A549 (cell line): ENCODE measurements around the gene SYNM. TPM values are rescaled to one million over a fixed set of nuclear protein-coding genes. Genes with fewer than 3 reads are reported as not detected.
"Not testable (repeated sequence)": the region's sequence is repeated elsewhere in the genome, so short reads cannot be mapped to it uniquely, and the experiment has no call there.

ENCODE experiments used
- ATAC-seq, 2 experiments: fragments of 200-7000 bp in 1 of 2; fragments of >200 bp in 1 of 2; cut with Nextera tagmentation in 1 of 2; cut with Tn5 transposase in 1 of 2; 3 replicates each; pipeline versions ENCODE4 v1.8.0 to v1.9.1; 2018 to 2020; ENCODE audit warnings: mild to moderate bottlenecking in 1 of 2, moderate library complexity in 1 of 2
- CTCF ChIA-PET: fragments of 300-600 bp; sonication (Branson Sonifier 250); formaldehyde crosslinking; extraction: SDS; loops from one replicate; lab custom pipeline; 2021; ENCODE audit warnings: antibody characterized with exemption, inconsistent platforms; lab: Yijun Ruan, JAX
- POLR2A ChIA-PET: fragments of 350-600 bp; formaldehyde crosslinking; extraction: SDS; loops from one replicate; lab custom pipeline; 2021; ENCODE audit warnings: antibody characterized with exemption, inconsistent platforms; lab: Yijun Ruan, JAX
- DNase-seq, 2 experiments: peaks; one replicate each; pipeline versions ENCODE4 v3.0.0 to v3.0.0-alpha.2; 2011 to 2016; ENCODE audit warnings: low read depth in 1 of 2, low spot score in 1 of 2
- FAIRE-seq: peaks from 2 replicates; lab custom pipeline; 2011; peaks lifted over from hg19 to GRCh38; lab: Jason Lieb, UNC
- H3K27ac ChIP-seq, 2 experiments: fragments of >200 bp; sonication (Bioruptor Twin); formaldehyde crosslinking; 3 replicates each; pipeline ENCODE4 v1.5.1; 2016 to 2017
- H3K4me1 ChIP-seq: fragments of >200 bp; sonication (Bioruptor Twin); formaldehyde crosslinking; 3 replicates; pipeline ENCODE4 v1.6.1; 2016
- H3K4me2 ChIP-seq: fragments of >200 bp; sonication (Bioruptor Twin); formaldehyde crosslinking; 3 replicates; pipeline ENCODE4 v1.6.1; 2016
- H3K4me3 ChIP-seq: fragments of >200 bp; sonication (Bioruptor Twin); formaldehyde crosslinking; 3 replicates; pipeline ENCODE4 v1.5.1; 2016
- H3K9me3 ChIP-seq: fragments of >200 bp; sonication (Bioruptor Twin); formaldehyde crosslinking; 3 replicates; pipeline ENCODE4 v1.6.1; 2016
- CBX8 ChIP-seq: fragments of 200-600 bp; sonication (generic); IDR thresholded peaks from 2 replicates; pipeline ENCODE4 v1.6.1; 2016
- EHMT2 ChIP-seq: fragments of 200-600 bp; sonication (generic); IDR thresholded peaks from 2 replicates; pipeline ENCODE4 v1.6.1; 2016; ENCODE audit warnings: antibody characterized with exemption, low read depth, mild to moderate bottlenecking, moderate library complexity
- ELK1 ChIP-seq: fragments of 150-350 bp; IDR thresholded peaks from 2 replicates; pipeline ENCODE4 v1.6.1; 2014; ENCODE audit warnings: low read depth, mild to moderate bottlenecking, low read length
- FOSL2 ChIP-seq, 2 experiments: fragments of 450-650 bp in 1 of 2; fragments of >200 bp in 1 of 2; sonication (Bioruptor Twin) in 1 of 2; formaldehyde crosslinking; IDR thresholded peaks; 2 replicates each; pipeline versions ENCODE4 v1.5.0 to v1.6.1; 2016 to 2020; ENCODE audit warnings: mild to moderate bottlenecking in 1 of 2, moderate library complexity in 1 of 2
- HMGXB4 ChIP-seq: fragments of 250-450 bp; sonication (Bioruptor Pico); IDR thresholded peaks from 2 replicates; pipeline ENCODE4 v1.5.0; 2021; ENCODE audit warnings: mild to moderate bottlenecking, moderate library complexity, borderline replicate concordance
- HOXA7 ChIP-seq: fragments of 250-450 bp; sonication (Bioruptor Pico); IDR thresholded peaks from 2 replicates; pipeline ENCODE4 v1.5.0; 2020; ENCODE audit warnings: mild to moderate bottlenecking, moderate library complexity
- HOXB13 ChIP-seq: fragments of 250-450 bp; sonication (Bioruptor Pico); IDR thresholded peaks from 2 replicates; pipeline ENCODE4 v1.5.0; 2020; ENCODE audit warnings: low read depth, mild to moderate bottlenecking, moderate library complexity
- HOXB5 ChIP-seq: fragments of 250-450 bp; sonication (Bioruptor Pico); IDR thresholded peaks from 2 replicates; pipeline ENCODE4 v1.5.0; 2020; ENCODE audit warnings: mild to moderate bottlenecking, moderate library complexity
- JUN ChIP-seq, 2 experiments: fragments of >200 bp; sonication (Bioruptor Twin); formaldehyde crosslinking; IDR thresholded peaks; 2 replicates in 1 of 2; 3 replicates in 1 of 2; pipeline ENCODE4 v1.6.1; 2016 to 2017
- JUNB ChIP-seq: fragments of >200 bp; sonication (Bioruptor Twin); formaldehyde crosslinking; IDR thresholded peaks from 2 replicates; pipeline ENCODE4 v1.6.1; 2016
- KDM1A ChIP-seq: fragments of 200-600 bp; sonication (generic); IDR thresholded peaks from 2 replicates; pipeline ENCODE4 v1.6.1; 2016; ENCODE audit warnings: low read depth, mild to moderate bottlenecking
- MAFK ChIP-seq: fragments of 450-650 bp; IDR thresholded peaks from 2 replicates; pipeline ENCODE4 v1.6.1; 2014; ENCODE audit not compliant: partially characterized antibody
- MAX ChIP-seq: IDR thresholded peaks from 2 replicates; pipeline ENCODE4 v1.6.1; 2012
- NFE2L2 ChIP-seq: fragments of 150-350 bp; conservative IDR thresholded peaks from 2 replicates; pipeline ENCODE4 v1.6.1; 2014; ENCODE audit warnings: low read length
- RAD21 ChIP-seq, 2 experiments: fragments of >200 bp in 1 of 2; sonication (Bioruptor Twin) in 1 of 2; formaldehyde crosslinking in 1 of 2; IDR thresholded peaks in 1 of 2; conservative IDR thresholded peaks in 1 of 2; 2 replicates in 1 of 2; 3 replicates in 1 of 2; pipeline ENCODE4 v1.6.1; 2012 to 2018; ENCODE audit warnings: inconsistent platforms in 1 of 2
- REST ChIP-seq: fragments of 200-600 bp; sonication (generic); IDR thresholded peaks from 2 replicates; pipeline ENCODE4 v1.6.1; 2016; ENCODE audit warnings: antibody characterized with exemption, mild to moderate bottlenecking, moderate library complexity
- SMC3 ChIP-seq: fragments of >200 bp; sonication (Bioruptor Twin); formaldehyde crosslinking; IDR thresholded peaks from 3 replicates; pipeline ENCODE4 v1.6.1; 2018; ENCODE audit warnings: inconsistent platforms
- TP53 ChIP-seq: fragments of 250-450 bp; sonication (Bioruptor Pico); IDR thresholded peaks from 2 replicates; pipeline ENCODE4 v1.5.0; 2021; ENCODE audit warnings: mild to moderate bottlenecking, moderate library complexity
- WGBS: methylation state at CpG from one replicate; pipeline ENCODE4 v1.1.6; 2017; ENCODE audit errors: missing lambda C conversion rate; 5-methylcytosine and 5-hydroxymethylcytosine counted together
- polyA plus RNA-seq, 4 experiments: library from polyadenylated mRNA; depleted of rRNA in 3 of 4; stranded (reverse); fragments of >200 nt; fragmentation: RNase III in 1 of 4; extraction: RNeasy Plus Mini Kit Qiagen cat#74134 plus additional on column Dnase treatment in 1 of 4; gene quantifications; 2 replicates in 3 of 4; 3 replicates in 1 of 4; pipeline ENCODE4 v1.2.3, GENCODE V29; 2011 to 2017

SYNM gene
- polyA plus RNA-seq, 2 of the 4 experiments (the other 2 are of a cell fraction) = 22.6 to 37.7 TPM

GRCh38 chr15:99110581-99111320 is 5.9 kb downstream of the SYNM start:
- CTCF ChIA-PET = interaction anchor here (1.3 to 17.7 kb wide), 6 partner anchors 8 to 591 kb away, joined by 3 to 326 read pairs (median 17); no protein-coding TSS in a partner anchor
- FAIRE-seq (no peak), ATAC-seq (no peak), DNase-seq (no peak)
- H3K9me3 ChIP-seq = no peaks in the 10 kb centered on the region
- 84% methylated on average over 8 of the region's 8 CpGs for WGBS
- H3K4me3 ChIP-seq = no peak overlapping the region
- H3K4me2 ChIP-seq = no peak overlapping the region
- TF ChIP-seq MAFK = no peak
- TF ChIP-seq MAX = no peak
- TF ChIP-seq ELK1 = no peak
- TF ChIP-seq SMC3 = no peak
- no peak for TF ChIP-seq NFE2L2
- no peak for TF ChIP-seq JUN (IDR thresholded peaks at IDR 0.05)
- no peak for TF ChIP-seq EHMT2
- no peak for TF ChIP-seq HOXA7 (CRISPR knock-in tag)
- TF ChIP-seq REST = no peak
- no peak for TF ChIP-seq HOXB5
- TF ChIP-seq CBX8 = no peak
- no peak for TF ChIP-seq HMGXB4 (CRISPR knock-in tag)
- no peak for TF ChIP-seq JUNB
- TF ChIP-seq TP53 (CRISPR knock-in tag) = no peak
- no peak for TF ChIP-seq FOSL2 (IDR thresholded peaks at IDR 0.05)
- TF ChIP-seq FOSL2 (CRISPR knock-in tag; IDR thresholded peaks at IDR 0.05) = no peak
- TF ChIP-seq RAD21 (conservative IDR thresholded peaks at IDR 0.05 in 1 of 2, IDR thresholded peaks at IDR 0.05 in 1 of 2) = no peak
- no peak for TF ChIP-seq HOXB13 (CRISPR knock-in tag)
- TF ChIP-seq KDM1A = no peak
- H3K4me1 ChIP-seq = peaks cover 20% of the 10 kb centered on the region
- POLR2A ChIA-PET = interaction anchor here (0.5 to 0.6 kb wide), 2 partner anchors 93 to 1483 kb away, joined by 3 to 5 read pairs; no protein-coding TSS in a partner anchor
- H3K27ac ChIP-seq = no peak overlapping the region

- POLR2A ChIA-PET, H3K4me3 ChIP-seq, FAIRE-seq, DNase-seq, H3K4me2 ChIP-seq, ATAC-seq, H3K27ac ChIP-seq, H3K9me3 ChIP-seq: not testable (repeated sequence)
- WGBS = 94% methylated on average over 8 of the region's 8 CpGs
- peaks cover 14% of the 10 kb centered on the region for H3K4me1 ChIP-seq
- CTCF ChIA-PET = interaction anchor here (0.8 to 17.7 kb wide), 6 partner anchors 9 to 592 kb away, joined by 3 to 326 read pairs (median 17); no protein-coding TSS in a partner anchor
Observed at GRCh38 chr15:99111641-99112040, 6.8 kb downstream of the SYNM start.
